GM23338 (cell line): ENCODE data around the gene YBX1. TPM values are rescaled to one million over a fixed set of nuclear protein-coding genes. Genes with fewer than 3 reads are reported as not detected.

Experiments used
- ATAC-seq: fragments of 200-7000 bp; cut with Tn5 transposase; 3 replicates; pipeline ENCODE4 v1.9.1; 2020
- DNase-seq: peaks from one replicate; pipeline ENCODE4 v3.0.0-alpha.2; 2015; ENCODE audit warnings: low spot score
- H2AFZ ChIP-seq: fragments of 200-600 bp; sonication (generic); 2 replicates; pipeline ENCODE4 v1.8.0; 2016; ENCODE audit warnings: antibody characterized with exemption, mild to moderate bottlenecking, moderate library complexity
- H3F3A ChIP-seq: fragments of 200-600 bp; sonication (generic); replicated peaks from 2 replicates; pipeline ENCODE4 v1.8.0; 2017; ENCODE audit warnings: antibody characterized with exemption, mixed run types, low read depth
- H3K27ac ChIP-seq: fragments of 200-600 bp; sonication (generic); 2 replicates; pipeline ENCODE4 v1.6.1; 2016; ENCODE audit warnings: low read depth
- H3K27me3 ChIP-seq: fragments of 200-600 bp; sonication (generic); 2 replicates; pipeline ENCODE4 v1.8.0; 2016; ENCODE audit warnings: mild to moderate bottlenecking, mixed run types, moderate library complexity; ENCODE audit not compliant: insufficient read depth
- H3K36me3 ChIP-seq: fragments of 200-600 bp; sonication (generic); 2 replicates; pipeline ENCODE4 v1.8.0; 2016; ENCODE audit warnings: mild to moderate bottlenecking; ENCODE audit not compliant: insufficient read depth
- H3K4me1 ChIP-seq: fragments of 200-600 bp; sonication (generic); 2 replicates; pipeline ENCODE4 v1.8.0; 2016; ENCODE audit warnings: mild to moderate bottlenecking, moderate library complexity; ENCODE audit not compliant: insufficient read depth
- H3K4me2 ChIP-seq: fragments of 200-600 bp; sonication (generic); 2 replicates; pipeline ENCODE4 v1.7.1; 2017; ENCODE audit warnings: mixed run types
- H3K4me3 ChIP-seq: fragments of 200-600 bp; sonication (generic); 2 replicates; pipeline ENCODE4 v1.6.1; 2016; ENCODE audit warnings: mixed run types
- H3K79me2 ChIP-seq: fragments of 200-600 bp; sonication (generic); replicated peaks from 2 replicates; pipeline ENCODE4 v1.8.0; 2017; ENCODE audit warnings: mild to moderate bottlenecking; ENCODE audit not compliant: insufficient read depth
- H3K9me2 ChIP-seq: fragments of 200-600 bp; sonication (generic); 2 replicates; pipeline ENCODE4 v1.8.0; 2017; ENCODE audit not compliant: insufficient read depth
- H4K20me1 ChIP-seq: fragments of 200-600 bp; sonication (generic); replicated peaks from 2 replicates; pipeline ENCODE4 v1.8.0; 2017; ENCODE audit warnings: mild to moderate bottlenecking; ENCODE audit not compliant: insufficient read depth
- H3K27ac Mint-ChIP-seq: 2 replicates; pipeline ENCODE4 v1.8.0; 2020; ENCODE audit warnings: inconsistent platforms, mild to moderate bottlenecking, moderate library complexity, mixed read lengths
- H3K27me3 Mint-ChIP-seq: 3 replicates; pipeline ENCODE4 v1.8.0; 2022; ENCODE audit warnings: low read depth, mild to moderate bottlenecking, moderate library complexity, mixed read lengths, inconsistent platforms; ENCODE audit not compliant: insufficient read depth, poor library complexity
- H3K36me3 Mint-ChIP-seq: 3 replicates; pipeline ENCODE4 v1.8.0; 2021; ENCODE audit warnings: low read depth, mild to moderate bottlenecking, inconsistent platforms, moderate library complexity, mixed read lengths
- H3K4me1 Mint-ChIP-seq: 3 replicates; pipeline ENCODE4 v1.8.0; 2020; ENCODE audit warnings: mild to moderate bottlenecking, inconsistent platforms, mixed read lengths
- H3K4me3 Mint-ChIP-seq: 3 replicates; pipeline ENCODE4 v1.8.0; 2021; ENCODE audit warnings: moderate library complexity, mild to moderate bottlenecking, inconsistent platforms, mixed read lengths
- H3K9me3 Mint-ChIP-seq: 3 replicates; pipeline ENCODE4 v1.8.0; 2020; ENCODE audit warnings: moderate library complexity, mild to moderate bottlenecking, inconsistent platforms, mixed read lengths
- CREB1 ChIP-seq: fragments of 250-450 bp; sonication (Bioruptor Pico); IDR thresholded peaks from 2 replicates; pipeline ENCODE4 v1.5.0; 2020; ENCODE audit warnings: low read depth, mild to moderate bottlenecking, moderate library complexity
- ETS1 ChIP-seq: IDR thresholded peaks from 2 replicates; pipeline ENCODE4 v1.6.1; 2016; ENCODE audit warnings: antibody characterized with exemption
- EZH2 ChIP-seq: fragments of 200-600 bp; sonication (generic); IDR thresholded peaks from one replicate; pipeline ENCODE4 v1.8.0; 2017; ENCODE audit warnings: antibody characterized with exemption, mild to moderate bottlenecking, low read depth; ENCODE audit not compliant: unreplicated experiment
- EZH2phosphoT487 ChIP-seq: fragments of 200-600 bp; sonication (generic); IDR thresholded peaks from one replicate; pipeline ENCODE4 v1.8.1; 2018; ENCODE audit warnings: antibody characterized with exemption; ENCODE audit not compliant: unreplicated experiment
- JUNB ChIP-seq: IDR thresholded peaks from one replicate; pipeline ENCODE4 v1.6.1; 2016; ENCODE audit warnings: antibody characterized with exemption; ENCODE audit not compliant: unreplicated experiment
- POLR2AphosphoS5 ChIP-seq: IDR thresholded peaks from 2 replicates; pipeline ENCODE4 v1.6.1; 2016; ENCODE audit warnings: antibody characterized with exemption, low read depth
- STAT1 ChIP-seq: IDR thresholded peaks from one replicate; pipeline ENCODE4 v1.6.1; 2016; ENCODE audit warnings: antibody characterized with exemption; ENCODE audit not compliant: unreplicated experiment
- ZNF114 ChIP-seq: fragments of 250-450 bp; sonication (Bioruptor Pico); IDR thresholded peaks from 2 replicates; pipeline ENCODE4 v1.5.0; 2020; ENCODE audit warnings: mild to moderate bottlenecking, moderate library complexity
- ZNF331 ChIP-seq: fragments of 250-450 bp; sonication (Bioruptor Pico); IDR thresholded peaks from 2 replicates; pipeline ENCODE4 v1.5.0; 2020; ENCODE audit warnings: low read depth, mild to moderate bottlenecking, moderate library complexity
- polyA plus RNA-seq: library from polyadenylated mRNA; unstranded; fragments of >200 nt; fragmentation: Nextera tagmentation; extraction: Ambion mirVana; gene quantifications from 2 replicates; pipeline ENCODE4 v1.2.1, GENCODE V29; 2016
- total RNA-seq: library from RNA; depleted of rRNA; stranded (reverse); fragments of >200 nt; shearing (Covaris generic); gene quantifications from 2 replicates; pipeline ENCODE4 v1.2.3, GENCODE V29; 2014
- TF ChIP-seq, protein P1 (sequence below): fragments of 250-450 bp; sonication (Bioruptor Pico); IDR thresholded peaks from 2 replicates; pipeline ENCODE4 v1.5.0; 2020; ENCODE audit warnings: mild to moderate bottlenecking, moderate library complexity

The YBX1 gene
- total and polyA plus RNA-seq, 2 experiments from 2014 or later: 1,282 to 1,441 TPM

GRCh38 chr1:42737986-42738677 is 55.9 kb downstream of the YBX1 start:
- no peak overlapping the region for H2AFZ ChIP-seq
- no peaks in the 10 kb centered on the region for H4K20me1 ChIP-seq
- no peak overlapping the region for H3K4me3 ChIP-seq
- Mint-ChIP-seq H3K4me3 (no peak overlapping the region), H3K9me3 (no peaks in the 10 kb centered on the region), H3K27me3 (peaks cover 12% of the 10 kb centered on the region), H3K36me3 (peaks cover 2% of the 10 kb centered on the region; the same call in 1 of the 3 replicates), H3K27ac (no peak overlapping the region), H3K4me1 (peaks cover 42% of the 10 kb centered on the region)
- no peak overlapping the region for H3K27ac ChIP-seq
- no peaks in the 10 kb centered on the region for H3K9me2 ChIP-seq
- no peak for ATAC-seq
- TF ChIP-seq ZNF331 (CRISPR knock-in tag): no peak
- TF ChIP-seq ZNF114 (CRISPR knock-in tag): no peak
- no peak for TF ChIP-seq ETS1
- TF ChIP-seq EZH2phosphoT487: no peak
- no peak for TF ChIP-seq POLR2AphosphoS5
- H3F3A ChIP-seq: no peaks in the 10 kb centered on the region
- no peak overlapping the region for H3K4me2 ChIP-seq
- H3K36me3 ChIP-seq: no peaks in the 10 kb centered on the region
- peaks cover 22% of the 10 kb centered on the region for H3K4me1 ChIP-seq
- DNase-seq: no peak
- H3K79me2 ChIP-seq: no peaks in the 10 kb centered on the region
- no peaks in the 10 kb centered on the region for H3K27me3 ChIP-seq

DNA sequence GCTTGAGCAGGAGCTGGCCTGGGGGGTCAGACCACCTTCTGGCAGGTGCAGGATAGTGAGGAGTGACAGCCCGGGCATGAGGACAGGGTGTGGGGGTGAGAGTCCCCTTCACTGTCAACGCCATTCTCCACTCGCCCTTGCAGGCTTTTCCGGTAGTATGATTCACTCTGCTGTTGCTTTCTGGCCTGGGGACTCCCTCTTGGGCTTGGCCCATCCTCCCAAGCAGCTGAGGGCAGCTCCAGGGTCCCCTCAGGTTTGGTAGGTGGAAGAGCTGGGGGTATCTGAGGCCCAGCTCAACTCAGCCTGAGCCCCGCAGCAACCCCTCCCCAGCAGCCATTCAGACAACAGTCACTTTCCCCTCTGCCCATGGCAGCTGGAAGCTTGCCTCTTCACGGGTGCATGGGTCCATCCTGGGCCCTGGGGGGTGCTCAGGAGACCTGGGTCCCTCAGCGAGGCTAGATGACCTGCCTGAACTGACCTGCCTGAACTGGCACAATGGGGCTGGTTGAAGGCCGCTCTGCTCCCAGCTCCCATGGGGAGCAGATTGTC is 56.5 kb downstream of the YBX1 start:
- Mint-ChIP-seq H3K36me3 (peaks cover 2% of the 10 kb centered on the region; the same call in 1 of the 3 replicates), H3K4me1 (peaks cover 45% of the 10 kb centered on the region), H3K27me3 (peaks cover 14% of the 10 kb centered on the region), H3K4me3 (peak overlapping the region; percentile 60; the same call in 1 of the 3 replicates), H3K9me3 (no peaks in the 10 kb centered on the region), H3K27ac (no peak overlapping the region)
- Histone ChIP-seq H2AFZ (no peak overlapping the region), H3K79me2 (no peaks in the 10 kb centered on the region), H3F3A (no peaks in the 10 kb centered on the region), H3K27me3 (no peaks in the 10 kb centered on the region), H3K27ac (no peak overlapping the region), H3K9me2 (no peaks in the 10 kb centered on the region), H3K4me1 (peaks cover 22% of the 10 kb centered on the region), H3K36me3 (no peaks in the 10 kb centered on the region), H3K4me3 (no peak overlapping the region), H3K4me2 (no peak overlapping the region), H4K20me1 (no peaks in the 10 kb centered on the region)
- no peak for DNase-seq
- ATAC-seq: no peak
- TF ChIP-seq, protein P1, sequence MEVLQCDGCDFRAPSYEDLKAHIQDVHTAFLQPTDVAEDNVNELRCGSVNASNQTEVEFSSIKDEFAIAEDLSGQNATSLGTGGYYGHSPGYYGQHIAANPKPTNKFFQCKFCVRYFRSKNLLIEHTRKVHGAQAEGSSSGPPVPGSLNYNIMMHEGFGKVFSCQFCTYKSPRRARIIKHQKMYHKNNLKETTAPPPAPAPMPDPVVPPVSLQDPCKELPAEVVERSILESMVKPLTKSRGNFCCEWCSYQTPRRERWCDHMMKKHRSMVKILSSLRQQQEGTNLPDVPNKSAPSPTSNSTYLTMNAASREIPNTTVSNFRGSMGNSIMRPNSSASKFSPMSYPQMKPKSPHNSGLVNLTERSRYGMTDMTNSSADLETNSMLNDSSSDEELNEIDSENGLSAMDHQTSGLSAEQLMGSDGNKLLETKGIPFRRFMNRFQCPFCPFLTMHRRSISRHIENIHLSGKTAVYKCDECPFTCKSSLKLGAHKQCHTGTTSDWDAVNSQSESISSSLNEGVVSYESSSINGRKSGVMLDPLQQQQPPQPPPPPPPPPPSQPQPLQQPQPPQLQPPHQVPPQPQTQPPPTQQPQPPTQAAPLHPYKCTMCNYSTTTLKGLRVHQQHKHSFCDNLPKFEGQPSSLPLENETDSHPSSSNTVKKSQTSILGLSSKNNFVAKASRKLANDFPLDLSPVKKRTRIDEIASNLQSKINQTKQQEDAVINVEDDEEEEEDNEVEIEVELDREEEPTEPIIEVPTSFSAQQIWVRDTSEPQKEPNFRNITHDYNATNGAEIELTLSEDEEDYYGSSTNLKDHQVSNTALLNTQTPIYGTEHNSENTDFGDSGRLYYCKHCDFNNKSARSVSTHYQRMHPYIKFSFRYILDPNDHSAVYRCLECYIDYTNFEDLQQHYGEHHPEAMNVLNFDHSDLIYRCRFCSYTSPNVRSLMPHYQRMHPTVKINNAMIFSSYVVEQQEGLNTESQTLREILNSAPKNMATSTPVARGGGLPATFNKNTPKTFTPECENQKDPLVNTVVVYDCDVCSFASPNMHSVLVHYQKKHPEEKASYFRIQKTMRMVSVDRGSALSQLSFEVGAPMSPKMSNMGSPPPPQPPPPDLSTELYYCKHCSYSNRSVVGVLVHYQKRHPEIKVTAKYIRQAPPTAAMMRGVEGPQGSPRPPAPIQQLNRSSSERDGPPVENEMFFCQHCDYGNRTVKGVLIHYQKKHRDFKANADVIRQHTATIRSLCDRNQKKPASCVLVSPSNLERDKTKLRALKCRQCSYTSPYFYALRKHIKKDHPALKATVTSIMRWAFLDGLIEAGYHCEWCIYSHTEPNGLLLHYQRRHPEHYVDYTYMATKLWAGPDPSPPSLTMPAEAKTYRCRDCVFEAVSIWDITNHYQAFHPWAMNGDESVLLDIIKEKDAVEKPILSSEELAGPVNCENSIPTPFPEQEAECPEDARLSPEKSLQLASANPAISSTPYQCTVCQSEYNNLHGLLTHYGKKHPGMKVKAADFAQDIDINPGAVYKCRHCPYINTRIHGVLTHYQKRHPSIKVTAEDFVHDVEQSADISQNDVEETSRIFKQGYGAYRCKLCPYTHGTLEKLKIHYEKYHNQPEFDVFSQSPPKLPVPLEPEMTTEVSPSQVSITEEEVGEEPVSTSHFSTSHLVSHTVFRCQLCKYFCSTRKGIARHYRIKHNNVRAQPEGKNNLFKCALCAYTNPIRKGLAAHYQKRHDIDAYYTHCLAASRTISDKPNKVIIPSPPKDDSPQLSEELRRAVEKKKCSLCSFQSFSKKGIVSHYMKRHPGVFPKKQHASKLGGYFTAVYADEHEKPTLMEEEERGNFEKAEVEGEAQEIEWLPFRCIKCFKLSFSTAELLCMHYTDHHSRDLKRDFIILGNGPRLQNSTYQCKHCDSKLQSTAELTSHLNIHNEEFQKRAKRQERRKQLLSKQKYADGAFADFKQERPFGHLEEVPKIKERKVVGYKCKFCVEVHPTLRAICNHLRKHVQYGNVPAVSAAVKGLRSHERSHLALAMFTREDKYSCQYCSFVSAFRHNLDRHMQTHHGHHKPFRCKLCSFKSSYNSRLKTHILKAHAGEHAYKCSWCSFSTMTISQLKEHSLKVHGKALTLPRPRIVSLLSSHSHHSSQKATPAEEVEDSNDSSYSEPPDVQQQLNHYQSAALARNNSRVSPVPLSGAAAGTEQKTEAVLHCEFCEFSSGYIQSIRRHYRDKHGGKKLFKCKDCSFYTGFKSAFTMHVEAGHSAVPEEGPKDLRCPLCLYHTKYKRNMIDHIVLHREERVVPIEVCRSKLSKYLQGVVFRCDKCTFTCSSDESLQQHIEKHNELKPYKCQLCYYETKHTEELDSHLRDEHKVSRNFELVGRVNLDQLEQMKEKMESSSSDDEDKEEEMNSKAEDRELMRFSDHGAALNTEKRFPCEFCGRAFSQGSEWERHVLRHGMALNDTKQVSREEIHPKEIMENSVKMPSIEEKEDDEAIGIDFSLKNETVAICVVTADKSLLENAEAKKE (CRISPR knock-in tag): no peak
- TF ChIP-seq ZNF331 (CRISPR knock-in tag) (no peak), EZH2 (no peak), EZH2phosphoT487 (no peak), ZNF114 (CRISPR knock-in tag) (no peak), JUNB (no peak), STAT1 (no peak), ETS1 (no peak), CREB1 (CRISPR knock-in tag) (no peak)
